H1 (cell line): Measurements from ENCODE around the gene ZNF419. TPM values are rescaled to one million over a fixed set of nuclear protein-coding genes. Genes with fewer than 3 reads are reported as not detected.

ENCODE experiments used
- CTCF ChIP-seq, 3 experiments: IDR thresholded peaks; 1 replicate in 2 of 3; 2 replicates in 1 of 3; pipeline versions ENCODE4 v1.5.1 to v1.6.1; 2011; ENCODE audit warnings: low read length in 3 of 3, mild to moderate bottlenecking in 3 of 3, inconsistent platforms in 2 of 3, low read depth in 1 of 3, moderate library complexity in 1 of 3; ENCODE audit not compliant: insufficient read depth in 1 of 3; ENCODE audit errors: control extremely low read depth in 1 of 3
- GABPA ChIP-seq: IDR thresholded peaks from 2 replicates; pipeline ENCODE4 v1.6.1; 2011; ENCODE audit warnings: mild to moderate bottlenecking, low read length, moderate library complexity, borderline replicate concordance; ENCODE audit not compliant: insufficient read depth
- polyA plus RNA-seq, 7 experiments: library from polyadenylated mRNA; depleted of rRNA in 3 of 7; stranded (reverse) in 5 of 7; unstranded in 2 of 7; fragments of >200 nt in 5 of 7; fragments of 200-250 nt in 2 of 7; gene quantifications; 1 replicate in 5 of 7; 2 replicates in 1 of 7; 4 replicates in 1 of 7; pipeline versions ENCODE4 v1.2.1 to v1.2.3, GENCODE V29; 2011 to 2013; ENCODE audit warnings: missing spikeins in 2 of 7, mixed read lengths in 2 of 7
- total RNA-seq: library from RNA; stranded (reverse); fragmentation: NEBNext Ultra II Directional; extraction: Animal tissue kit (Norgen Biotek cat#: 25700); gene quantifications from 2 replicates; pipeline ENCODE4 v1.2.1, GENCODE V29; 2021

ZNF419 gene
- total and polyA plus RNA-seq, 2 of the 8 experiments (the other 6 are each of a cell fraction or from before 2014, with no cell fraction given): 5.8 to 11.9 TPM

- no peak for TF ChIP-seq CTCF (IDR thresholded peaks at IDR 0.05; ENCODE audit: control extremely low read depth in 1 of 3, insufficient read depth in 1 of 3, low read depth in 1 of 3, low read length in 3 of 3)
- no peak for TF ChIP-seq GABPA
- TF ChIP-seq, all 59 proteins: peak for 0
Observed at GRCh38 chr19:57506163-57506562, 18.6 kb downstream of the ZNF419 start (continued).
